HepG2 (cell line): ENCODE results near the gene CIAO2A. TPM values are rescaled to one million over a fixed set of nuclear protein-coding genes. Genes with fewer than 3 reads are reported as not detected.

Source experiments
- KDM2A ChIP-seq: sonication (generic); formaldehyde crosslinking; IDR thresholded peaks from 2 replicates; pipeline ENCODE4 v1.4.0; 2020; ENCODE audit warnings: low read depth, missing genetic modification reagents, borderline replicate concordance
- KLF16 ChIP-seq, 2 experiments: sonication (generic) in 1 of 2; formaldehyde crosslinking in 1 of 2; IDR thresholded peaks; 2 replicates each; pipeline versions ENCODE4 v1.6.1 to v1.8.0; 2016 to 2023; ENCODE audit warnings: missing genetic modification reagents in 2 of 2, missing compliant biosample characterization in 1 of 2
- MAZ ChIP-seq, 2 experiments: sonication (generic) in 1 of 2; formaldehyde crosslinking in 1 of 2; IDR thresholded peaks; 2 replicates each; pipeline versions ENCODE4 v1.5.0 to v1.6.1; 2012 to 2020; ENCODE audit warnings: low read depth in 2 of 2, mild to moderate bottlenecking in 2 of 2, borderline replicate concordance in 1 of 2, improper control_type of control experiment in 1 of 2, low read length in 1 of 2, missing genetic modification reagents in 1 of 2, moderate library complexity in 1 of 2
- MED13 ChIP-seq: sonication (generic); formaldehyde crosslinking; IDR thresholded peaks from 2 replicates; pipeline ENCODE4 v1.5.0; 2020; ENCODE audit warnings: missing genetic modification reagents
- MIER3 ChIP-seq: IDR thresholded peaks from 2 replicates; pipeline ENCODE4 v1.6.1; 2016; ENCODE audit warnings: missing compliant biosample characterization, borderline replicate concordance
- NFIB ChIP-seq: sonication (generic); formaldehyde crosslinking; IDR thresholded peaks from 2 replicates; pipeline ENCODE4 v1.9.0; 2021; ENCODE audit warnings: missing genetic modification reagents, mild to moderate bottlenecking, borderline replicate concordance
- ONECUT2 ChIP-seq: sonication (generic); formaldehyde crosslinking; IDR thresholded peaks from 2 replicates; pipeline ENCODE4 v1.4.0; 2020; ENCODE audit warnings: missing genetic modification reagents
- SIX1 ChIP-seq: sonication (generic); formaldehyde crosslinking; IDR thresholded peaks from 2 replicates; pipeline ENCODE4 v1.4.0; 2020; ENCODE audit warnings: missing genetic modification reagents, borderline replicate concordance
- SMYD3 ChIP-seq: sonication (generic); formaldehyde crosslinking; IDR thresholded peaks from 2 replicates; pipeline ENCODE4 v1.8.1; 2023; ENCODE audit warnings: mild to moderate bottlenecking, missing genetic modification reagents
- SP4 ChIP-seq: sonication (generic); formaldehyde crosslinking; IDR thresholded peaks from 2 replicates; pipeline ENCODE4 v1.8.1; 2023; ENCODE audit warnings: mild to moderate bottlenecking, missing genetic modification reagents
- SRF ChIP-seq: IDR thresholded peaks from 2 replicates; pipeline ENCODE4 v1.6.1; 2011; ENCODE audit warnings: mild to moderate bottlenecking, low read depth, low read length, moderate library complexity
- TCF7L2 ChIP-seq: IDR thresholded peaks from 2 replicates; pipeline ENCODE4 v1.6.1; 2011; ENCODE audit warnings: mild to moderate bottlenecking, low read depth, low read length, moderate library complexity
- ZFYVE20 ChIP-seq: sonication (generic); formaldehyde crosslinking; IDR thresholded peaks from 2 replicates; pipeline ENCODE4 v1.8.0; 2023; ENCODE audit warnings: low read depth, mild to moderate bottlenecking, moderate library complexity, missing genetic modification reagents, borderline replicate concordance
- ZNF333 ChIP-seq: sonication (generic); formaldehyde crosslinking; IDR thresholded peaks from 2 replicates; pipeline ENCODE4 v1.4.0; 2020; ENCODE audit warnings: mild to moderate bottlenecking, missing genetic modification reagents, borderline replicate concordance
- ZNF619 ChIP-seq: sonication (generic); formaldehyde crosslinking; IDR thresholded peaks from 2 replicates; pipeline ENCODE4 v1.4.0; 2020; ENCODE audit warnings: mild to moderate bottlenecking, missing genetic modification reagents
- ZNF790 ChIP-seq: sonication (generic); formaldehyde crosslinking; IDR thresholded peaks from 2 replicates; pipeline ENCODE4 v1.8.0; 2022; ENCODE audit warnings: missing genetic modification reagents, mild to moderate bottlenecking, borderline replicate concordance
- ZNF878 ChIP-seq: sonication (generic); formaldehyde crosslinking; IDR thresholded peaks from 2 replicates; pipeline ENCODE4 v1.8.1; 2023; ENCODE audit warnings: mild to moderate bottlenecking, missing genetic modification reagents, moderate library complexity
- polyA plus RNA-seq, 8 experiments: library from polyadenylated mRNA; depleted of rRNA in 3 of 8; stranded (reverse) in 7 of 8; unstranded in 1 of 8; fragments of >200 nt; fragmentation: Illumina TruSeq in 4 of 8; extraction: Trizol in 4 of 8; gene quantifications; 2 replicates each; pipeline versions ENCODE4 v1.2.1 to v1.2.3, GENCODE V29; 2011 to 2016; ENCODE audit warnings: low read depth in 4 of 8, missing spikeins in 1 of 8, mixed read lengths in 1 of 8; ENCODE audit not compliant: insufficient read depth in 1 of 8
- total RNA-seq, 5 experiments: library from RNA; depleted of rRNA; stranded (reverse); fragments of >200 nt; fragmentation: Illumina TruSeq; extraction: Trizol; gene quantifications; 2 replicates each; pipeline ENCODE4 v1.2.3, GENCODE V29; 2016; ENCODE audit warnings: low read depth in 1 of 5
- TF ChIP-seq, protein P1 (sequence below): sonication (generic); formaldehyde crosslinking; IDR thresholded peaks from 2 replicates; pipeline ENCODE4; 2020; ENCODE audit warnings: missing genetic modification reagents, mild to moderate bottlenecking, borderline replicate concordance
- TF ChIP-seq, protein P2 (sequence below): sonication (generic); formaldehyde crosslinking; IDR thresholded peaks from 2 replicates; pipeline ENCODE4 v1.4.0; 2020; ENCODE audit warnings: missing genetic modification reagents, borderline replicate concordance
- TF ChIP-seq, protein P3 (sequence below): sonication (generic); formaldehyde crosslinking; IDR thresholded peaks from 2 replicates; pipeline ENCODE4 v1.4.0; 2020; ENCODE audit warnings: mild to moderate bottlenecking, missing genetic modification reagents

The CIAO2A gene
- total and polyA plus RNA-seq, 2 of the 13 experiments (the other 11 are each of a cell fraction or from before 2014, with no cell fraction given), result 83.0 to 100 TPM

DNA sequence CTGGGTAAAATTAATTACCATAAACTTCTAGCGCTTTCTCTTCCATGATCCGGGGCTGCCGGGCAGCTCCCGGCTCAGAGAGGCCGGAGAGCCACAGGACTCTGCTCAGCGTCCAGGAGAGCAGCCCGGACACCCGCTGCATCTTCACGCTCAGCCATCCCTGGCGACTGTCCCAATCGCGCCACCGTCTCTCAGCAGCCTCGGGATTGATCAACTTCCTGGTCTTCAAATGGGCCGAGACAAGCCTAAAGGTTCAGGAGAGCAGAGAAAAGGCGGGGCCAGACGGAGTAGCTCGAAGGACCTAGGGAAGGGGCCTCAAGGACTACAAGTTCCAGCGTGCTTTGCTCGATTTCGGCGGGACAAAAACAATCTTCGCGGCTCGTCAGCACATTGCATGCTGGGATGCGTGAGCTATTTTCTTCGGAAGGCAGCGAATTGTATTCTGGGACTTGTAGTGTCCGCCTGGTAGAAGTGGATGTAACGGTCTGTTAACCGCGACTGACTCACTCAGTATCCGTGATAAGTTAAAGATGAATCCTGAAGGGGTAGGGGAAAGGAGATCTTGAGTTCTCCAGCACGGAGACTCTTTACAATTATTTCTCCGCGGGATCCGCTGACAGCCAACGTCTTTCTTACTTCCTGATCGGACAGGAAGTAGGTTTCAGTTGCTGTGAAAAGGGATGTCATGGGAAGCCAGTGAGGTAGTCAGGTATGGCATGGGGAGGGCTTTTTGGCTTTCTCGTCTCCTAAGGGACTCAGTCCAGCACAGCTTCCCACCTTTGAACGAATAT is at the start of gene CIAO2A (continued):
- no peak for TF ChIP-seq KLF16 (CRISPR knock-in tag; IDR thresholded peaks at IDR 0.05)
- peak; percentile 40; the same call in 1 of the 2 replicates for TF ChIP-seq ZNF878 (CRISPR knock-in tag)
- TF ChIP-seq, protein P1, sequence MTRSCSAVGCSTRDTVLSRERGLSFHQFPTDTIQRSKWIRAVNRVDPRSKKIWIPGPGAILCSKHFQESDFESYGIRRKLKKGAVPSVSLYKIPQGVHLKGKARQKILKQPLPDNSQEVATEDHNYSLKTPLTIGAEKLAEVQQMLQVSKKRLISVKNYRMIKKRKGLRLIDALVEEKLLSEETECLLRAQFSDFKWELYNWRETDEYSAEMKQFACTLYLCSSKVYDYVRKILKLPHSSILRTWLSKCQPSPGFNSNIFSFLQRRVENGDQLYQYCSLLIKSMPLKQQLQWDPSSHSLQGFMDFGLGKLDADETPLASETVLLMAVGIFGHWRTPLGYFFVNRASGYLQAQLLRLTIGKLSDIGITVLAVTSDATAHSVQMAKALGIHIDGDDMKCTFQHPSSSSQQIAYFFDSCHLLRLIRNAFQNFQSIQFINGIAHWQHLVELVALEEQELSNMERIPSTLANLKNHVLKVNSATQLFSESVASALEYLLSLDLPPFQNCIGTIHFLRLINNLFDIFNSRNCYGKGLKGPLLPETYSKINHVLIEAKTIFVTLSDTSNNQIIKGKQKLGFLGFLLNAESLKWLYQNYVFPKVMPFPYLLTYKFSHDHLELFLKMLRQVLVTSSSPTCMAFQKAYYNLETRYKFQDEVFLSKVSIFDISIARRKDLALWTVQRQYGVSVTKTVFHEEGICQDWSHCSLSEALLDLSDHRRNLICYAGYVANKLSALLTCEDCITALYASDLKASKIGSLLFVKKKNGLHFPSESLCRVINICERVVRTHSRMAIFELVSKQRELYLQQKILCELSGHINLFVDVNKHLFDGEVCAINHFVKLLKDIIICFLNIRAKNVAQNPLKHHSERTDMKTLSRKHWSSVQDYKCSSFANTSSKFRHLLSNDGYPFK (CRISPR knock-in tag), result peak; percentile 63; the same call in 1 of the 2 replicates
- TF ChIP-seq SIX1, result no peak
- TF ChIP-seq, protein P2, sequence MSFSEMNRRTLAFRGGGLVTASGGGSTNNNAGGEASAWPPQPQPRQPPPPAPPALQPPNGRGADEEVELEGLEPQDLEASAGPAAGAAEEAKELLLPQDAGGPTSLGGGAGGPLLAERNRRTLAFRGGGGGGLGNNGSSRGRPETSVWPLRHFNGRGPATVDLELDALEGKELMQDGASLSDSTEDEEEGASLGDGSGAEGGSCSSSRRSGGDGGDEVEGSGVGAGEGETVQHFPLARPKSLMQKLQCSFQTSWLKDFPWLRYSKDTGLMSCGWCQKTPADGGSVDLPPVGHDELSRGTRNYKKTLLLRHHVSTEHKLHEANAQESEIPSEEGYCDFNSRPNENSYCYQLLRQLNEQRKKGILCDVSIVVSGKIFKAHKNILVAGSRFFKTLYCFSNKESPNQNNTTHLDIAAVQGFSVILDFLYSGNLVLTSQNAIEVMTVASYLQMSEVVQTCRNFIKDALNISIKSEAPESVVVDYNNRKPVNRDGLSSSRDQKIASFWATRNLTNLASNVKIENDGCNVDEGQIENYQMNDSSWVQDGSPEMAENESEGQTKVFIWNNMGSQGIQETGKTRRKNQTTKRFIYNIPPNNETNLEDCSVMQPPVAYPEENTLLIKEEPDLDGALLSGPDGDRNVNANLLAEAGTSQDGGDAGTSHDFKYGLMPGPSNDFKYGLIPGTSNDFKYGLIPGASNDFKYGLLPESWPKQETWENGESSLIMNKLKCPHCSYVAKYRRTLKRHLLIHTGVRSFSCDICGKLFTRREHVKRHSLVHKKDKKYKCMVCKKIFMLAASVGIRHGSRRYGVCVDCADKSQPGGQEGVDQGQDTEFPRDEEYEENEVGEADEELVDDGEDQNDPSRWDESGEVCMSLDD (CRISPR knock-in tag), result no peak; the same call in 1 of the 2 replicates
- no peak for TF ChIP-seq NFIB (CRISPR knock-in tag)
- no peak for TF ChIP-seq ZNF619
- no peak for TF ChIP-seq TCF7L2
- peak; percentile 57; the same call in 1 of the 2 replicates for TF ChIP-seq ZNF790 (CRISPR knock-in tag)
- TF ChIP-seq ZNF333 (CRISPR knock-in tag), result no peak
- peak; percentile 42 for TF ChIP-seq MIER3
- TF ChIP-seq SMYD3, result no peak; the same call in 1 of the 2 replicates
- TF ChIP-seq SRF, result no peak
- no peak for TF ChIP-seq ONECUT2 (CRISPR knock-in tag)
- TF ChIP-seq KDM2A, result no peak; the same call in 1 of the 2 replicates
- TF ChIP-seq MAZ (IDR thresholded peaks at IDR 0.05; ENCODE audit: borderline replicate concordance, low read depth, low read length), result no peak
- TF ChIP-seq MAZ (CRISPR knock-in tag; IDR thresholded peaks at IDR 0.05; ENCODE audit: low read depth), result peak; percentile 13; the same call in 1 of the 2 replicates
- TF ChIP-seq, protein P3, sequence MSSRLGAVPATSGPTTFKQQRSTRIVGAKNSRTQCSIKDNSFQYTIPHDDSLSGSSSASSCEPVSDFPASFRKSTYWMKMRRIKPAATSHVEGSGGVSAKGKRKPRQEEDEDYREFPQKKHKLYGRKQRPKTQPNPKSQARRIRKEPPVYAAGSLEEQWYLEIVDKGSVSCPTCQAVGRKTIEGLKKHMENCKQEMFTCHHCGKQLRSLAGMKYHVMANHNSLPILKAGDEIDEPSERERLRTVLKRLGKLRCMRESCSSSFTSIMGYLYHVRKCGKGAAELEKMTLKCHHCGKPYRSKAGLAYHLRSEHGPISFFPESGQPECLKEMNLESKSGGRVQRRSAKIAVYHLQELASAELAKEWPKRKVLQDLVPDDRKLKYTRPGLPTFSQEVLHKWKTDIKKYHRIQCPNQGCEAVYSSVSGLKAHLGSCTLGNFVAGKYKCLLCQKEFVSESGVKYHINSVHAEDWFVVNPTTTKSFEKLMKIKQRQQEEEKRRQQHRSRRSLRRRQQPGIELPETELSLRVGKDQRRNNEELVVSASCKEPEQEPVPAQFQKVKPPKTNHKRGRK, result no peak
- peak; percentile 45; the same call in 1 of the 2 replicates for TF ChIP-seq SP4 (CRISPR knock-in tag)
- TF ChIP-seq MED13 (CRISPR knock-in tag), result no peak
- no peak for TF ChIP-seq ZFYVE20 (CRISPR knock-in tag)
